Measurements from ENCODE around the gene BUD31.

DNA sequence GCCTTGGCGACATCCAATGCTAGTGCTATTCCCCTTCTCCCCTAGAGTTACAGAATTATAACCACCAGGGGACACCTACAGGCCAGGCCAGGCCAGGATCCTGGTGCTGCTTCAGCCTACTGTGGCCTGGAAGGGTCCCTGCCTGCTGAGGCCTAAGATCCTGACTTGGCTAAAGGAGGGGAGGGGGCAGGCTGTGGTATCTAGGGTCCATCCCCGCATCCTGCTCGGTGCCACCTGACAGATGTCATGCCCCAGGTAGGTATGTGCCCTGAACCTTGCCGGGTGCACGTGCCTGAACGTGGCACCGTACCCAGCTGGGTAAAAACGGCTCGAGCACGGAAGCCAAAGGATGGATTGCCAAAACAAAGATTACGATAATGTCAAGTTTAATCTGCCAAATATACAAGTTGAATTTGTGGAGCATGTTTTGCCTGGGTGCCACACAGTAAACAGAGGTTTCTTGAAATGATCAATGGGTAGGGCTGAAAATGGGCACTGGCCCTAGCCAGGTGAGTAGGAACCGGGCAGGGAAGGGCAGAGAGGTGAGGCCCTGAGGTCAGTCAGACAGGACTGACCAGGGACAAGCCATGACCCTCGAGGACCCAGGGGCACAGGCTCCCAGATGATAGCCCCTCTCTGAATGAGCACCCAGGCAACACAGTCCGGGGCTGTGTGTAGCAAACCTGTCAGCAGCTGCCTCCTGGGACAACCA lies 13.0 kb upstream of the BUD31 start:
- no peak for TF ChIP-seq POLR2A (IDR thresholded peaks at IDR 0.05)
- no peak for TF ChIP-seq EP300 (IDR thresholded peaks at IDR 0.05)
